Progenitor cell of endocrine pancreas (in vitro differentiated cells): ENCODE data around the gene FOCAD. TPM values are rescaled to one million over a fixed set of nuclear protein-coding genes. Genes with fewer than 3 reads are reported as not detected.

Experiments used
- DNase-seq: peaks from one replicate; pipeline ENCODE4 v3.0.0; 2021; ENCODE audit warnings: low spot score; ENCODE audit not compliant: unreplicated experiment
- H3K27ac Mint-ChIP-seq: 2 replicates; pipeline ENCODE4 v1.8.0; 2021; ENCODE audit warnings: mild to moderate bottlenecking, moderate library complexity, mixed read lengths
- H3K27me3 Mint-ChIP-seq: 2 replicates; pipeline ENCODE4 v1.8.0; 2021; ENCODE audit warnings: mixed read lengths
- H3K36me3 Mint-ChIP-seq: 2 replicates; pipeline ENCODE4 v1.8.0; 2022; ENCODE audit warnings: mixed read lengths; ENCODE audit not compliant: insufficient read depth
- H3K4me1 Mint-ChIP-seq: 2 replicates; pipeline ENCODE4 v1.8.0; 2021; ENCODE audit warnings: low read depth, mixed read lengths
- H3K4me3 Mint-ChIP-seq: 2 replicates; pipeline ENCODE4 v1.8.0; 2021; ENCODE audit warnings: low read depth, mild to moderate bottlenecking, moderate library complexity, mixed read lengths
- H3K9me3 Mint-ChIP-seq: 2 replicates; pipeline ENCODE4 v1.8.0; 2021; ENCODE audit warnings: low read depth, mixed read lengths
- total RNA-seq: library from RNA; stranded (reverse); gene quantifications from 2 replicates; pipeline ENCODE4 v1.2.1, GENCODE V29; 2021
- TF ChIP-seq, protein P1 (sequence below): fragments of 200-600 bp; sonication (generic); IDR thresholded peaks from one replicate; pipeline ENCODE4 v1.5.0; 2021; ENCODE audit warnings: antibody characterized with exemption, mild to moderate bottlenecking; ENCODE audit not compliant: unreplicated experiment

The FOCAD gene
- total RNA-seq, 1 donor from 2014 or later: 68.2 TPM

DNA sequence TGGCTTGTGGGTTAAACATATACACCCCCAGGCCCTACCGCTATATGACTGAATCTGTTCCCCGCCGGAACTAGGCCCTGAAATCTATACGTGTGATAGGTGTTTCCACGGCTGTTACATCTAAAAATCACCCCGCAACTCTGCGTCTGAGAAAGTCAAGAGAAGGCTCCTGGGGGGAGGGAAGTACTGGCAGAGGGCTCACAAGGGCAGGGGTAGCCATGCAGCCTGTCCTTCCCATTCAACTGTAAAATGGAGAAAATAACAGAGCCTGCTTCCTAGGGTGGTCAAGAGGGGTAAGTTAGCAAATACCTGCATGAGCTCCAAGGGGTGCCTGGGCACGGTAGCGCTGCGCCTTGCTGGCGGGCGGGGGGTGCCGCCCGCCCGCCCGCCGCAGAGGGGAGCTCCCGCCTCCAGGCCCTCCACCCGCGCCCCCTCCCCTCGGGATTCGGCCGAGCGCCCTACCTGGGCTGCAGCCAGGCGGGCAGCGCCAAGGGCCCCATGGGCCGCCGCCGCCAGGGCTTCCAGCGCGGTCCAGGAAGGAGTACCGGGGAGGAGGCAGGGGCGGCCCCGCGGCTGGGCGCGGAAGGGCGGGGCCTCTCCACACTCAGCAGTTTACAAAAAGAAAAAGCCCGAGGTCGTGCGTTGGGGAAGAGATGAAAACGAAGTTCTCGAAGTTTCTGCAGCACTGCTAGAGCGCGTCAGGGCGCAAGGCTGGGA lies 347.2 kb downstream of the FOCAD start, which contains the start of gene HACD4:
HACD4 (minus strand) TSS at position 550 of the 717 bp plus-strand sequence; CDS start at position 500, 50 bp downstream.
- Mint-ChIP-seq H3K4me1 (no peaks in the 10 kb centered on the region), H3K27me3 (peaks cover 22% of the 10 kb centered on the region), H3K4me3 (peak within 1 kb of the TSS; percentile 59), H3K27ac (no peak within 1 kb of the TSS), H3K36me3 (no peaks in the 10 kb centered on the region), H3K9me3 (no peaks in the 10 kb centered on the region)
- TF ChIP-seq, protein P1, sequence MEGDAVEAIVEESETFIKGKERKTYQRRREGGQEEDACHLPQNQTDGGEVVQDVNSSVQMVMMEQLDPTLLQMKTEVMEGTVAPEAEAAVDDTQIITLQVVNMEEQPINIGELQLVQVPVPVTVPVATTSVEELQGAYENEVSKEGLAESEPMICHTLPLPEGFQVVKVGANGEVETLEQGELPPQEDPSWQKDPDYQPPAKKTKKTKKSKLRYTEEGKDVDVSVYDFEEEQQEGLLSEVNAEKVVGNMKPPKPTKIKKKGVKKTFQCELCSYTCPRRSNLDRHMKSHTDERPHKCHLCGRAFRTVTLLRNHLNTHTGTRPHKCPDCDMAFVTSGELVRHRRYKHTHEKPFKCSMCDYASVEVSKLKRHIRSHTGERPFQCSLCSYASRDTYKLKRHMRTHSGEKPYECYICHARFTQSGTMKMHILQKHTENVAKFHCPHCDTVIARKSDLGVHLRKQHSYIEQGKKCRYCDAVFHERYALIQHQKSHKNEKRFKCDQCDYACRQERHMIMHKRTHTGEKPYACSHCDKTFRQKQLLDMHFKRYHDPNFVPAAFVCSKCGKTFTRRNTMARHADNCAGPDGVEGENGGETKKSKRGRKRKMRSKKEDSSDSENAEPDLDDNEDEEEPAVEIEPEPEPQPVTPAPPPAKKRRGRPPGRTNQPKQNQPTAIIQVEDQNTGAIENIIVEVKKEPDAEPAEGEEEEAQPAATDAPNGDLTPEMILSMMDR: no peak
- peak; percentile 38 for DNase-seq

- no peak for DNase-seq
- peak overlapping the region; percentile 59 for H3K4me3 Mint-ChIP-seq
- H3K27me3 Mint-ChIP-seq: peaks cover 24% of the 10 kb centered on the region
- H3K27ac Mint-ChIP-seq: no peak overlapping the region
- H3K36me3 Mint-ChIP-seq: no peaks in the 10 kb centered on the region
- TF ChIP-seq, protein P1: no peak
- H3K9me3 Mint-ChIP-seq: no peaks in the 10 kb centered on the region
- H3K4me1 Mint-ChIP-seq: no peaks in the 10 kb centered on the region
These were observed 347.7 kb downstream of the FOCAD start for GRCh38 chr9:21031808-21032183.

GRCh38 chr9:21037278-21037677 lies 353.2 kb downstream of the FOCAD start:
- DNase-seq: no peak
- Mint-ChIP-seq H3K9me3 (no peaks in the 10 kb centered on the region), H3K4me3 (no peak overlapping the region), H3K36me3 (no peaks in the 10 kb centered on the region), H3K4me1 (no peaks in the 10 kb centered on the region), H3K27ac (no peak overlapping the region), H3K27me3 (peaks cover 24% of the 10 kb centered on the region)
- TF ChIP-seq, protein P1: no peak

DNA sequence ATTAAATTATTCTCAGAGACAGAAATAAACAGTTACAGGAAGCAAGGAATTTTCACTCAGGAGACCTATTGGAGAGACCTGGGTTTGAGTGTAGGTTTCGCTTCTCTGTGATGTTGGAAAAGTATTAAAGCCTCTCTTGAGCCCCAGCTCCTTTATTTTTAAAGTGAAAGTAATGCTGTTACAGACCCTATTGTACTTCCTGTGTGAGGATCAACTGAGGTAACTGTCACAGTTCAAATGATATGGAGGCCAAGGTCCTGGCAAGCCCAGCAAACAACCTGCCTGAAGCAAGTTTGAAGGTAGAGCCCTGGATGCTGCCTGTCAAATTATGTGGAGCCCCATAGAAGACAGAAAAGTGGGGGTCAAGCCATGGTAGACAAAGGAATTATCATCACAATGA lies 355.2 kb downstream of the FOCAD start:
- no peaks in the 10 kb centered on the region for H3K9me3 Mint-ChIP-seq
- no peaks in the 10 kb centered on the region for H3K4me1 Mint-ChIP-seq
- no peak for DNase-seq
- H3K4me3 Mint-ChIP-seq: no peak overlapping the region
- peaks cover 6% of the 10 kb centered on the region for H3K27me3 Mint-ChIP-seq
- TF ChIP-seq, protein P1: no peak
- H3K36me3 Mint-ChIP-seq: no peaks in the 10 kb centered on the region
- no peak overlapping the region for H3K27ac Mint-ChIP-seq

GRCh38 chr9:21042466-21042865 lies 358.4 kb downstream of the FOCAD start:
- DNase-seq: no peak
- no peak overlapping the region for H3K4me3 Mint-ChIP-seq
- H3K27ac Mint-ChIP-seq: no peak overlapping the region
- no peaks in the 10 kb centered on the region for H3K27me3 Mint-ChIP-seq
- no peaks in the 10 kb centered on the region for H3K36me3 Mint-ChIP-seq
- TF ChIP-seq, protein P1: no peak
- H3K9me3 Mint-ChIP-seq: no peaks in the 10 kb centered on the region
- H3K4me1 Mint-ChIP-seq: no peaks in the 10 kb centered on the region
